Astrocyte (in vitro differentiated cells and primary cell): ENCODE results near the gene ARVCF. TPM values are rescaled to one million over a fixed set of nuclear protein-coding genes. Genes with fewer than 3 reads are reported as not detected.

Source experiments
- DNase-seq: peaks from one replicate; pipeline ENCODE4 v3.0.0-alpha.2; 2010; ENCODE audit warnings: low read depth
- FAIRE-seq: peaks from 2 replicates; lab custom pipeline; 2011; peaks lifted over from hg19 to GRCh38; lab: Jason Lieb, UNC
- H2AFZ ChIP-seq: 2 replicates; pipeline ENCODE4 v1.6.0; 2012; ENCODE audit warnings: low read depth, low read length, inconsistent platforms
- H3K27ac ChIP-seq: 2 replicates; pipeline ENCODE4 v1.5.1; 2011; ENCODE audit warnings: low read depth, low read length, inconsistent platforms
- H3K27me3 ChIP-seq: 2 replicates; pipeline ENCODE4 v1.6.0; 2011; ENCODE audit warnings: low read length, inconsistent platforms; ENCODE audit not compliant: insufficient read depth
- H3K36me3 ChIP-seq: 2 replicates; pipeline ENCODE4 v1.5.1; 2011; ENCODE audit warnings: low read length, inconsistent platforms; ENCODE audit not compliant: insufficient read depth
- H3K4me1 ChIP-seq: 2 replicates; pipeline ENCODE4 v1.5.1; 2011; ENCODE audit warnings: low read length, inconsistent platforms; ENCODE audit not compliant: insufficient read depth
- H3K4me2 ChIP-seq: 2 replicates; pipeline ENCODE4 v1.6.0; 2012; ENCODE audit warnings: low read length, inconsistent platforms
- H3K4me3 ChIP-seq: 2 replicates; pipeline ENCODE4 v1.5.1; 2011; ENCODE audit warnings: low read depth, mild to moderate bottlenecking, low read length, inconsistent platforms; ENCODE audit not compliant: insufficient read depth
- H3K79me2 ChIP-seq: 2 replicates; pipeline ENCODE4 v1.6.0; 2012; ENCODE audit warnings: mild to moderate bottlenecking, low read length, inconsistent platforms; ENCODE audit not compliant: insufficient read depth
- H3K9ac ChIP-seq: 2 replicates; pipeline ENCODE4 v1.6.0; 2012; ENCODE audit warnings: mild to moderate bottlenecking, low read length, inconsistent platforms
- H3K9me3 ChIP-seq: 2 replicates; pipeline ENCODE4 v1.5.1; 2012; ENCODE audit warnings: low read depth, mild to moderate bottlenecking, low read length, inconsistent platforms; ENCODE audit not compliant: insufficient read depth
- H4K20me1 ChIP-seq: 2 replicates; pipeline ENCODE4 v1.6.0; 2012; ENCODE audit warnings: low read length, inconsistent platforms; ENCODE audit not compliant: insufficient read depth
- H3K27ac Mint-ChIP-seq: one replicate; pipeline ENCODE4 v1.8.0; 2021; ENCODE audit warnings: mild to moderate bottlenecking, mixed read lengths; ENCODE audit not compliant: unreplicated experiment
- H3K27me3 Mint-ChIP-seq: one replicate; pipeline ENCODE4 v1.8.0; 2021; ENCODE audit warnings: low read depth, mixed read lengths; ENCODE audit not compliant: unreplicated experiment
- H3K36me3 Mint-ChIP-seq: one replicate; pipeline ENCODE4 v1.8.0; 2021; ENCODE audit warnings: low read depth, mixed read lengths; ENCODE audit not compliant: unreplicated experiment
- H3K4me1 Mint-ChIP-seq: one replicate; pipeline ENCODE4 v1.8.0; 2021; ENCODE audit warnings: low read depth, mixed read lengths; ENCODE audit not compliant: unreplicated experiment
- H3K4me3 Mint-ChIP-seq: one replicate; pipeline ENCODE4 v1.8.0; 2021; ENCODE audit warnings: mild to moderate bottlenecking, moderate library complexity, mixed read lengths; ENCODE audit not compliant: unreplicated experiment
- H3K9me3 Mint-ChIP-seq: one replicate; pipeline ENCODE4 v1.8.0; 2021; ENCODE audit warnings: mild to moderate bottlenecking, mixed read lengths; ENCODE audit not compliant: unreplicated experiment
- EZH2 ChIP-seq: IDR thresholded peaks from 2 replicates; pipeline ENCODE4 v1.6.1; 2012; ENCODE audit warnings: mild to moderate bottlenecking, low read length, inconsistent platforms; ENCODE audit not compliant: insufficient read depth
- total RNA-seq: library from RNA; stranded (reverse); gene quantifications from 2 replicates; pipeline ENCODE4 v1.2.1, GENCODE V29; 2021
- TF ChIP-seq, protein P1 (sequence below): IDR thresholded peaks from 2 replicates; pipeline ENCODE4 v1.5.1; 2011; ENCODE audit warnings: low read depth, mild to moderate bottlenecking, inconsistent platforms, low read length, moderate library complexity; ENCODE audit not compliant: insufficient read depth

The ARVCF gene
- total RNA-seq, 1 donor from 2014 or later = 17.9 TPM

DNA sequence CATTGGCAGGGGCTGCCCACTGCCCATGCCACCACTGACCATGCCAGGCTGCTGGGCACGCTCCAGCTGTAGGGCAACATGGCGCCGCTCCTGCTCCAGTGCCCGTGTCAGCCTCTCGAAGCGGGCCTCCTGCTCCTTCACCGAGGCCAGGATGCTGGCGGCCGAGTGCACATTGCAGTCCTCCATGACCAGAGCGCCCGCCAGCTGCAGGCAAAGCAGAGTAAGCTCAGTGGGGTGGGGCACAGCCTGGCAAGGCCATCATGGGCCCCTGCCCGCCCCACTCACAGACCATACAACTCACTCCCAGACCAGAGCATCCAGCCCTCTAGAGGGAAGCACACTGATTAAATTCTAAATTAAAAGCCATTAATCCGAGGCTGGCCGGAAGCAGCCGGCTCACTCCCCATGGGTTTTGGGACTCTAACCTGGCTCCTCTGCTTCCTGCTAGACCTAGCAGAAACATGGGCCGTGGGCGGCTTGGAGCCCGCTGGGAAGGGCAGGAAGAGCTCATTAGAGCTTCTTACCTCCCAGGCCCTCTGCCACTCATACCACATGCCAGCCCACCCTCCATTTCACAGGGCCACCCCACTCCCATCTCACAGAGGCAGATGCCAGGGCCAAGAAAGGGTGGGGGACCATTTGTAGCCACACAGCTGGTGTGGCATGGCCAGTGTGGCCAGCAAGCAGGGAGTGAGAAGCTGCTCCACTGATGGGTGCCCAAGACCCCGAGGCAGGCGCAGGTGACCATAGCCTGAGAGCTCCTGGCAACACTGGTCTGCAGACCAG, 25.8 kb downstream of the ARVCF start:
- TF ChIP-seq, protein P1, sequence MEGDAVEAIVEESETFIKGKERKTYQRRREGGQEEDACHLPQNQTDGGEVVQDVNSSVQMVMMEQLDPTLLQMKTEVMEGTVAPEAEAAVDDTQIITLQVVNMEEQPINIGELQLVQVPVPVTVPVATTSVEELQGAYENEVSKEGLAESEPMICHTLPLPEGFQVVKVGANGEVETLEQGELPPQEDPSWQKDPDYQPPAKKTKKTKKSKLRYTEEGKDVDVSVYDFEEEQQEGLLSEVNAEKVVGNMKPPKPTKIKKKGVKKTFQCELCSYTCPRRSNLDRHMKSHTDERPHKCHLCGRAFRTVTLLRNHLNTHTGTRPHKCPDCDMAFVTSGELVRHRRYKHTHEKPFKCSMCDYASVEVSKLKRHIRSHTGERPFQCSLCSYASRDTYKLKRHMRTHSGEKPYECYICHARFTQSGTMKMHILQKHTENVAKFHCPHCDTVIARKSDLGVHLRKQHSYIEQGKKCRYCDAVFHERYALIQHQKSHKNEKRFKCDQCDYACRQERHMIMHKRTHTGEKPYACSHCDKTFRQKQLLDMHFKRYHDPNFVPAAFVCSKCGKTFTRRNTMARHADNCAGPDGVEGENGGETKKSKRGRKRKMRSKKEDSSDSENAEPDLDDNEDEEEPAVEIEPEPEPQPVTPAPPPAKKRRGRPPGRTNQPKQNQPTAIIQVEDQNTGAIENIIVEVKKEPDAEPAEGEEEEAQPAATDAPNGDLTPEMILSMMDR = no peak
- no peak for TF ChIP-seq EZH2
- no peak overlapping the region for H2AFZ ChIP-seq
- DNase-seq (no peak), FAIRE-seq (no peak)
- H3K9ac ChIP-seq = no peak overlapping the region
- no peak overlapping the region for H3K27ac Mint-ChIP-seq
- no peak overlapping the region for H3K4me3 Mint-ChIP-seq
- H3K27ac ChIP-seq = no peak overlapping the region
- no peak overlapping the region for H3K4me2 ChIP-seq
- peaks cover 4% of the 10 kb centered on the region for H3K4me1 Mint-ChIP-seq
- peaks cover 2% of the 10 kb centered on the region for H3K36me3 Mint-ChIP-seq
- H3K36me3 ChIP-seq = no peaks in the 10 kb centered on the region
- no peaks in the 10 kb centered on the region for H3K9me3 Mint-ChIP-seq
- peaks cover 2% of the 10 kb centered on the region for H3K27me3 Mint-ChIP-seq
- H3K9me3 ChIP-seq = no peaks in the 10 kb centered on the region
- H4K20me1 ChIP-seq = peaks cover 5% of the 10 kb centered on the region
- H3K4me3 ChIP-seq = no peak overlapping the region
- peaks cover 5% of the 10 kb centered on the region for H3K79me2 ChIP-seq
- peaks cover 13% of the 10 kb centered on the region for H3K4me1 ChIP-seq
- H3K27me3 ChIP-seq = no peaks in the 10 kb centered on the region

DNA sequence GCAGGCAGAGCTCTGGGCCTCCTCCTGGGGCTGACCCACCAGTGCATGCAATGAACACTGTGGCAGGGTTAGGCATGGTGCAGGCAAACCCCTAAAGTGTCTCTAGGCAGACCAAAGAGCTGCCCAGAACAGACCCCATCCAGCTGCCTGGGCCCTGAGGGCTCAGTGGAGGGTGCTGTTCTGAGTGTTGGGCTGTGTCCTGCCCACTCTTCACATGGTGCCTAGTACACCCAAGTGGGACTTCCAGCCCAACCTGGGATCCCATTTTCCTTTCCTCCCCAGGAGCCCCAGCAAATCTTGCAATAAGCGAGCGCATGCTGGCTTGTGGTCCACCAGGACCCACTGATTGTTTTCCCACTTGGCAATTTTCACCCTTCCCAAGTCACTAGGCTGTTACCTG, 26.4 kb downstream of the ARVCF start:
- DNase-seq (no peak), FAIRE-seq (no peak)
- Histone ChIP-seq H3K9ac (no peak overlapping the region), H3K4me1 (peaks cover 12% of the 10 kb centered on the region), H3K9me3 (no peaks in the 10 kb centered on the region), H3K27me3 (no peaks in the 10 kb centered on the region), H3K36me3 (no peaks in the 10 kb centered on the region), H2AFZ (no peak overlapping the region), H3K79me2 (peaks cover 9% of the 10 kb centered on the region), H3K27ac (no peak overlapping the region), H4K20me1 (peaks cover 11% of the 10 kb centered on the region), H3K4me2 (no peak overlapping the region), H3K4me3 (no peak overlapping the region)
- no peak overlapping the region for H3K4me3 Mint-ChIP-seq
- H3K4me1 Mint-ChIP-seq = peaks cover 7% of the 10 kb centered on the region
- H3K27ac Mint-ChIP-seq = no peak overlapping the region
- H3K36me3 Mint-ChIP-seq = peaks cover 2% of the 10 kb centered on the region
- no peak for TF ChIP-seq EZH2
- TF ChIP-seq, protein P1 = no peak
- peaks cover 2% of the 10 kb centered on the region for H3K27me3 Mint-ChIP-seq
- H3K9me3 Mint-ChIP-seq = no peaks in the 10 kb centered on the region

DNA sequence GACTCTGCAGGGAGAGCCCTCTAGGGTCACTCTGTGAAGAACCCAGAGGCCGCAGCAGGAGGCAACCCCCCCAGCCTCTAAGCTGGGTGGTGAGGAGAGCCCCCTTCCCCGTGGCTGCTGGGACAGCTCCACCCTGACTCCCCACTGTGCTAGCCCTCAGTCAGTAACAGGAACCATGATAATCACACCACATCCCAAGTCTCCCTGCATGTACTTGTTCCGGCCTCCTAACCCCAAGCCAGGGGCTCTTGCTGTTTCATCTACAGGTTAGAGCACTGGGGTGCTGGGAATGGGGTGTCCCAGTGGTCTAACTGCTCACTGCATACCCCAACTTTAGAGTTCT, 26.9 kb downstream of the ARVCF start:
- H3K4me3 ChIP-seq = no peak overlapping the region
- H3K4me2 ChIP-seq = no peak overlapping the region
- Mint-ChIP-seq H3K27ac (no peak overlapping the region), H3K36me3 (peaks cover 2% of the 10 kb centered on the region), H3K9me3 (no peaks in the 10 kb centered on the region), H3K4me1 (peaks cover 3% of the 10 kb centered on the region), H3K27me3 (peaks cover 2% of the 10 kb centered on the region), H3K4me3 (no peak overlapping the region)
- H2AFZ ChIP-seq = no peak overlapping the region
- H3K36me3 ChIP-seq = no peaks in the 10 kb centered on the region
- DNase-seq (no peak), FAIRE-seq (no peak)
- H4K20me1 ChIP-seq = peaks cover 16% of the 10 kb centered on the region
- H3K4me1 ChIP-seq = peaks cover 13% of the 10 kb centered on the region
- no peak overlapping the region for H3K27ac ChIP-seq
- no peak overlapping the region for H3K9ac ChIP-seq
- TF ChIP-seq, protein P1 = no peak
- no peak for TF ChIP-seq EZH2
- peaks cover 14% of the 10 kb centered on the region for H3K79me2 ChIP-seq
- H3K9me3 ChIP-seq = no peaks in the 10 kb centered on the region
- no peaks in the 10 kb centered on the region for H3K27me3 ChIP-seq
